ENCODE results near the gene DENND5B. TPM values are rescaled to one million over a fixed set of nuclear protein-coding genes. Genes with fewer than 3 reads are reported as not detected.

DENND5B gene
- total and polyA plus RNA-seq, 4 donors = 4.5 to 23.1 (median 9.3) TPM

- Histone ChIP-seq H3K9me3 (ENCODE audit: control insufficient read depth in 4 of 4, low read length in 3 of 4) (no peaks in the 10 kb centered on the region), H3K27me3 (ENCODE audit: control insufficient read depth in 4 of 4, insufficient read depth in 4 of 4, low read length in 3 of 4) (no peaks in the 10 kb centered on the region), H3K36me3 (ENCODE audit: control insufficient read depth in 4 of 4, insufficient read depth in 3 of 4, low read depth in 1 of 4, low read length in 3 of 4) (peaks cover 0 to 3% (median 0%) of the 10 kb centered on the region in 4 donors), H3K4me1 (ENCODE audit: control insufficient read depth in 4 of 4, insufficient read depth in 4 of 4, low read length in 3 of 4) (peaks cover 8 to 33% (median 24%) of the 10 kb centered on the region in 4 donors), H3K9ac (ENCODE audit: low read depth in 1 of 2, low read length in 2 of 2) (no peak overlapping the region), H3K4me3 (ENCODE audit: low read depth in 1 of 3, low read length in 3 of 3) (no peak overlapping the region), H3K27ac (ENCODE audit: low read depth in 1 of 2, low read length in 2 of 2) (peak overlapping the region in 1 of 2 donors; percentile 5)
- 42% methylated on average over 4 of the region's 4 CpGs for WGBS
- no peak for DNase-seq (ENCODE audit: low spot score)
- TF ChIP-seq, protein P1, sequence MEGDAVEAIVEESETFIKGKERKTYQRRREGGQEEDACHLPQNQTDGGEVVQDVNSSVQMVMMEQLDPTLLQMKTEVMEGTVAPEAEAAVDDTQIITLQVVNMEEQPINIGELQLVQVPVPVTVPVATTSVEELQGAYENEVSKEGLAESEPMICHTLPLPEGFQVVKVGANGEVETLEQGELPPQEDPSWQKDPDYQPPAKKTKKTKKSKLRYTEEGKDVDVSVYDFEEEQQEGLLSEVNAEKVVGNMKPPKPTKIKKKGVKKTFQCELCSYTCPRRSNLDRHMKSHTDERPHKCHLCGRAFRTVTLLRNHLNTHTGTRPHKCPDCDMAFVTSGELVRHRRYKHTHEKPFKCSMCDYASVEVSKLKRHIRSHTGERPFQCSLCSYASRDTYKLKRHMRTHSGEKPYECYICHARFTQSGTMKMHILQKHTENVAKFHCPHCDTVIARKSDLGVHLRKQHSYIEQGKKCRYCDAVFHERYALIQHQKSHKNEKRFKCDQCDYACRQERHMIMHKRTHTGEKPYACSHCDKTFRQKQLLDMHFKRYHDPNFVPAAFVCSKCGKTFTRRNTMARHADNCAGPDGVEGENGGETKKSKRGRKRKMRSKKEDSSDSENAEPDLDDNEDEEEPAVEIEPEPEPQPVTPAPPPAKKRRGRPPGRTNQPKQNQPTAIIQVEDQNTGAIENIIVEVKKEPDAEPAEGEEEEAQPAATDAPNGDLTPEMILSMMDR (IDR thresholded peaks at IDR 0.05; ENCODE audit: low read depth, low read length, missing input control) = no peak
- TF ChIP-seq, protein P2, sequence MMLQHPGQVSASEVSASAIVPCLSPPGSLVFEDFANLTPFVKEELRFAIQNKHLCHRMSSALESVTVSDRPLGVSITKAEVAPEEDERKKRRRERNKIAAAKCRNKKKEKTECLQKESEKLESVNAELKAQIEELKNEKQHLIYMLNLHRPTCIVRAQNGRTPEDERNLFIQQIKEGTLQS (IDR thresholded peaks at IDR 0.05) = no peak
- no peak for TF ChIP-seq TAF1 (conservative IDR thresholded peaks at IDR 0.05)
- TF ChIP-seq, protein P3, sequence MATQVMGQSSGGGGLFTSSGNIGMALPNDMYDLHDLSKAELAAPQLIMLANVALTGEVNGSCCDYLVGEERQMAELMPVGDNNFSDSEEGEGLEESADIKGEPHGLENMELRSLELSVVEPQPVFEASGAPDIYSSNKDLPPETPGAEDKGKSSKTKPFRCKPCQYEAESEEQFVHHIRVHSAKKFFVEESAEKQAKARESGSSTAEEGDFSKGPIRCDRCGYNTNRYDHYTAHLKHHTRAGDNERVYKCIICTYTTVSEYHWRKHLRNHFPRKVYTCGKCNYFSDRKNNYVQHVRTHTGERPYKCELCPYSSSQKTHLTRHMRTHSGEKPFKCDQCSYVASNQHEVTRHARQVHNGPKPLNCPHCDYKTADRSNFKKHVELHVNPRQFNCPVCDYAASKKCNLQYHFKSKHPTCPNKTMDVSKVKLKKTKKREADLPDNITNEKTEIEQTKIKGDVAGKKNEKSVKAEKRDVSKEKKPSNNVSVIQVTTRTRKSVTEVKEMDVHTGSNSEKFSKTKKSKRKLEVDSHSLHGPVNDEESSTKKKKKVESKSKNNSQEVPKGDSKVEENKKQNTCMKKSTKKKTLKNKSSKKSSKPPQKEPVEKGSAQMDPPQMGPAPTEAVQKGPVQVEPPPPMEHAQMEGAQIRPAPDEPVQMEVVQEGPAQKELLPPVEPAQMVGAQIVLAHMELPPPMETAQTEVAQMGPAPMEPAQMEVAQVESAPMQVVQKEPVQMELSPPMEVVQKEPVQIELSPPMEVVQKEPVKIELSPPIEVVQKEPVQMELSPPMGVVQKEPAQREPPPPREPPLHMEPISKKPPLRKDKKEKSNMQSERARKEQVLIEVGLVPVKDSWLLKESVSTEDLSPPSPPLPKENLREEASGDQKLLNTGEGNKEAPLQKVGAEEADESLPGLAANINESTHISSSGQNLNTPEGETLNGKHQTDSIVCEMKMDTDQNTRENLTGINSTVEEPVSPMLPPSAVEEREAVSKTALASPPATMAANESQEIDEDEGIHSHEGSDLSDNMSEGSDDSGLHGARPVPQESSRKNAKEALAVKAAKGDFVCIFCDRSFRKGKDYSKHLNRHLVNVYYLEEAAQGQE (IDR thresholded peaks at IDR 0.05) = no peak
- peak; percentile 14 for TF ChIP-seq FOXA2 (IDR thresholded peaks at IDR 0.05)
- TF ChIP-seq, protein P4, sequence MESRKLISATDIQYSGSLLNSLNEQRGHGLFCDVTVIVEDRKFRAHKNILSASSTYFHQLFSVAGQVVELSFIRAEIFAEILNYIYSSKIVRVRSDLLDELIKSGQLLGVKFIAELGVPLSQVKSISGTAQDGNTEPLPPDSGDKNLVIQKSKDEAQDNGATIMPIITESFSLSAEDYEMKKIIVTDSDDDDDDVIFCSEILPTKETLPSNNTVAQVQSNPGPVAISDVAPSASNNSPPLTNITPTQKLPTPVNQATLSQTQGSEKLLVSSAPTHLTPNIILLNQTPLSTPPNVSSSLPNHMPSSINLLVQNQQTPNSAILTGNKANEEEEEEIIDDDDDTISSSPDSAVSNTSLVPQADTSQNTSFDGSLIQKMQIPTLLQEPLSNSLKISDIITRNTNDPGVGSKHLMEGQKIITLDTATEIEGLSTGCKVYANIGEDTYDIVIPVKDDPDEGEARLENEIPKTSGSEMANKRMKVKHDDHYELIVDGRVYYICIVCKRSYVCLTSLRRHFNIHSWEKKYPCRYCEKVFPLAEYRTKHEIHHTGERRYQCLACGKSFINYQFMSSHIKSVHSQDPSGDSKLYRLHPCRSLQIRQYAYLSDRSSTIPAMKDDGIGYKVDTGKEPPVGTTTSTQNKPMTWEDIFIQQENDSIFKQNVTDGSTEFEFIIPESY (IDR thresholded peaks at IDR 0.05) = no peak
- peak in 1 of 2 donors; percentile 12 for TF ChIP-seq RAD21 (IDR thresholded peaks at IDR 0.05)
- peak; percentile 44 for TF ChIP-seq YY1 (IDR thresholded peaks at IDR 0.05)
- no peak for TF ChIP-seq MAX (IDR thresholded peaks at IDR 0.05)
- TF ChIP-seq FOXA1 (IDR thresholded peaks at IDR 0.05) = no peak
- no peak for TF ChIP-seq NR2F2 (IDR thresholded peaks at IDR 0.05)
- no peak for TF ChIP-seq GABPA (IDR thresholded peaks at IDR 0.05 in 1 of 2, conservative IDR thresholded peaks at IDR 0.05 in 1 of 2)
- peak; percentile 50 to 60 for TF ChIP-seq HNF4A (conservative IDR thresholded peaks at IDR 0.05)
- TF ChIP-seq RXRA (IDR thresholded peaks at IDR 0.05) = peak in 1 of 2 donors; percentile 42
- peak; percentile 43 for TF ChIP-seq SP1 (IDR thresholded peaks at IDR 0.05)
- TF ChIP-seq EGR1 (IDR thresholded peaks at IDR 0.05; ENCODE audit: low read depth in 2 of 2) = no peak
- peak in 1 of 2 donors; percentile 11 for TF ChIP-seq JUND (IDR thresholded peaks at IDR 0.05)
- no peak for TF ChIP-seq HNF4G (IDR thresholded peaks at IDR 0.05)
Measured at GRCh38 chr12:31476437-31476836, 114.5 kb downstream of the DENND5B start.

Data from liver (tissue), 9 donors.